ENCODE data around the gene CCDC93. TPM values are rescaled to one million over a fixed set of nuclear protein-coding genes. Genes with fewer than 3 reads are reported as not detected.
A peak's percentile ranks its signal among the peaks of the same experiment; 100 is the strongest.

Gene CCDC93
- total RNA-seq, 1 experiment from 2014 or later: 34.7 TPM

GRCh38 chr2:118062048-118062447 is 48.2 kb upstream of the CCDC93 start:
- H3K4me3 ChIP-seq (ENCODE audit: low read depth, low read length): no peak overlapping the region
- Mint-ChIP-seq H3K4me3 (ENCODE audit: unreplicated experiment) (no peak overlapping the region), H3K36me3 (ENCODE audit: insufficient read depth, unreplicated experiment) (no peaks in the 10 kb centered on the region), H3K4me1 (ENCODE audit: low read depth, unreplicated experiment) (no peaks in the 10 kb centered on the region), H3K27me3 (ENCODE audit: insufficient read depth, unreplicated experiment) (peaks cover 3% of the 10 kb centered on the region), H3K27ac (ENCODE audit: unreplicated experiment) (no peak overlapping the region), H3K9me3 (ENCODE audit: unreplicated experiment) (no peaks in the 10 kb centered on the region)
- ChIA-PET POLR2A (no interaction called here), CTCF (interaction anchor here (1.0 kb wide), 1 partner anchor 15 kb away, joined by 9 read pairs; no protein-coding TSS in a partner anchor)
- TF ChIP-seq, protein P1, sequence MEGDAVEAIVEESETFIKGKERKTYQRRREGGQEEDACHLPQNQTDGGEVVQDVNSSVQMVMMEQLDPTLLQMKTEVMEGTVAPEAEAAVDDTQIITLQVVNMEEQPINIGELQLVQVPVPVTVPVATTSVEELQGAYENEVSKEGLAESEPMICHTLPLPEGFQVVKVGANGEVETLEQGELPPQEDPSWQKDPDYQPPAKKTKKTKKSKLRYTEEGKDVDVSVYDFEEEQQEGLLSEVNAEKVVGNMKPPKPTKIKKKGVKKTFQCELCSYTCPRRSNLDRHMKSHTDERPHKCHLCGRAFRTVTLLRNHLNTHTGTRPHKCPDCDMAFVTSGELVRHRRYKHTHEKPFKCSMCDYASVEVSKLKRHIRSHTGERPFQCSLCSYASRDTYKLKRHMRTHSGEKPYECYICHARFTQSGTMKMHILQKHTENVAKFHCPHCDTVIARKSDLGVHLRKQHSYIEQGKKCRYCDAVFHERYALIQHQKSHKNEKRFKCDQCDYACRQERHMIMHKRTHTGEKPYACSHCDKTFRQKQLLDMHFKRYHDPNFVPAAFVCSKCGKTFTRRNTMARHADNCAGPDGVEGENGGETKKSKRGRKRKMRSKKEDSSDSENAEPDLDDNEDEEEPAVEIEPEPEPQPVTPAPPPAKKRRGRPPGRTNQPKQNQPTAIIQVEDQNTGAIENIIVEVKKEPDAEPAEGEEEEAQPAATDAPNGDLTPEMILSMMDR (IDR thresholded peaks at IDR 0.05; ENCODE audit: insufficient read depth in 1 of 2, low read depth in 1 of 2, low read length in 1 of 2, severe bottlenecking in 1 of 2, unreplicated experiment in 1 of 2): no peak
- H3K27me3 ChIP-seq (replicated peaks; ENCODE audit: control insufficient read depth, insufficient read depth, low read length): no peaks in the 10 kb centered on the region
- no peaks in the 10 kb centered on the region for H3K4me1 ChIP-seq
- intact Hi-C loops (cut with micrococcal nuclease; ENCODE audit: unreplicated experiment): no loop called here
- BruUV-seq (replicated peaks): no TSS peak
- DNase-seq: no peak
- H3K9me3 ChIP-seq: no peaks in the 10 kb centered on the region
- no peaks in the 10 kb centered on the region for H3K36me3 ChIP-seq (ENCODE audit: control insufficient read depth, insufficient read depth, low read length)

- no peak overlapping the region for H3K27ac Mint-ChIP-seq (ENCODE audit: unreplicated experiment)
- Histone ChIP-seq H3K27me3 (replicated peaks; ENCODE audit: control insufficient read depth, insufficient read depth, low read length) (no peaks in the 10 kb centered on the region), H3K36me3 (ENCODE audit: control insufficient read depth, insufficient read depth, low read length) (no peaks in the 10 kb centered on the region), H3K9me3 (no peaks in the 10 kb centered on the region), H3K4me3 (ENCODE audit: low read depth, low read length) (no peak overlapping the region), H3K4me1 (no peaks in the 10 kb centered on the region)
- DNase-seq: peak in 1 of 2 experiments; percentile 48
- CTCF ChIA-PET: interaction anchor here (1.0 to 1.2 kb wide), 2 partner anchors 15 kb away, joined by 4 to 9 read pairs; no protein-coding TSS in a partner anchor
- H3K36me3 Mint-ChIP-seq (ENCODE audit: insufficient read depth, unreplicated experiment): no peaks in the 10 kb centered on the region
- POLR2A ChIA-PET: no interaction called here
- BruUV-seq (replicated peaks): no TSS peak
- H3K27me3 Mint-ChIP-seq (ENCODE audit: insufficient read depth, unreplicated experiment): peaks cover 3% of the 10 kb centered on the region
- no peak overlapping the region for H3K4me3 Mint-ChIP-seq (ENCODE audit: unreplicated experiment)
- TF ChIP-seq, protein P1 (IDR thresholded peaks at IDR 0.05; ENCODE audit: insufficient read depth in 1 of 2, low read depth in 1 of 2, low read length in 1 of 2, severe bottlenecking in 1 of 2, unreplicated experiment in 1 of 2): peak; percentile 23 to 46
- intact Hi-C loops (cut with micrococcal nuclease; ENCODE audit: unreplicated experiment): loop anchor here (1.0 kb wide), 2 partner anchors 15 to 29 kb away; no protein-coding TSS in a partner anchor
- no peaks in the 10 kb centered on the region for H3K9me3 Mint-ChIP-seq (ENCODE audit: unreplicated experiment)
- no peaks in the 10 kb centered on the region for H3K4me1 Mint-ChIP-seq (ENCODE audit: low read depth, unreplicated experiment)
Observed at GRCh38 chr2:118061135-118061955, 47.5 kb upstream of the CCDC93 start.

DNA sequence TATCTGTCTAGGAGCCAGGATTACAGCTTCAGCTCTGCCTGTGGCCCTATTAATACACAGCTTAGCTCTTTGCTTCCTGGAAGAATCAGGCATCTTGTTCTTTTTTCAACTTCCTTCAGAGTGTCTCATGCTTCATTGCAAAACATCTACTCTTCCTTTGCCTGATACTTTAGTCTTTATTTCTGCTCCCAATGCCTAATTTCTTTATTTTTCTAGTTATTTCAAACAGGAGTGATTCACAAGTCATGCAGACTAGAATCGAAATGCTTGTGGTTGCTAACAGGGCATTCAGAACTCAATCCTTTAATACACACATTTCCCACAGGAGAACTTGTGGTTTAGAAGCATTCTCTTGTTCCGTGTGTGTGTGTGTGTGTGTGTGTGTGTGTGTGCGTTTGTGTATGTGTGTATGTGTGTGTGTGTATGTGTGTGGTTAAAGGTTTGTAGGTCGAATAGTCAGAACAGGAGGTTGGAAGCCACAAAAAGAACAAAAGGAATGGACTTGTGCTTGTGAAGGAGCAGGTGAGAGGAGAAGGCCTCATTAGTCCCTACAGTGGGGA is 46.1 kb upstream of the CCDC93 start:
- BruUV-seq (replicated peaks): no TSS peak
- CTCF ChIA-PET: interaction anchor here (1.2 kb wide), 1 partner anchor 13 kb away, joined by 4 read pairs; no protein-coding TSS in a partner anchor
- intact Hi-C loops (cut with micrococcal nuclease; ENCODE audit: unreplicated experiment): no loop called here
- H3K36me3 Mint-ChIP-seq (ENCODE audit: insufficient read depth, unreplicated experiment): no peaks in the 10 kb centered on the region
- no peak overlapping the region for H3K27ac Mint-ChIP-seq (ENCODE audit: unreplicated experiment)
- Histone ChIP-seq H3K27me3 (replicated peaks; ENCODE audit: control insufficient read depth, insufficient read depth, low read length) (no peaks in the 10 kb centered on the region), H3K36me3 (ENCODE audit: control insufficient read depth, insufficient read depth, low read length) (no peaks in the 10 kb centered on the region), H3K9me3 (no peaks in the 10 kb centered on the region), H3K4me1 (no peaks in the 10 kb centered on the region), H3K4me3 (ENCODE audit: low read depth, low read length) (no peak overlapping the region)
- H3K4me1 Mint-ChIP-seq (ENCODE audit: low read depth, unreplicated experiment): no peaks in the 10 kb centered on the region
- no peak for DNase-seq
- TF ChIP-seq, protein P1 (IDR thresholded peaks at IDR 0.05; ENCODE audit: insufficient read depth in 1 of 2, low read depth in 1 of 2, low read length in 1 of 2, severe bottlenecking in 1 of 2, unreplicated experiment in 1 of 2): no peak
- no peaks in the 10 kb centered on the region for H3K9me3 Mint-ChIP-seq (ENCODE audit: unreplicated experiment)
- peaks cover 3% of the 10 kb centered on the region for H3K27me3 Mint-ChIP-seq (ENCODE audit: insufficient read depth, unreplicated experiment)
- no peak overlapping the region for H3K4me3 Mint-ChIP-seq (ENCODE audit: unreplicated experiment)
- POLR2A ChIA-PET: interaction anchor here (0.5 kb wide), 1 partner anchor 44 kb away, joined by 4 read pairs; no protein-coding TSS in a partner anchor
